ENCODE data around the gene ZNF560.

DNA sequence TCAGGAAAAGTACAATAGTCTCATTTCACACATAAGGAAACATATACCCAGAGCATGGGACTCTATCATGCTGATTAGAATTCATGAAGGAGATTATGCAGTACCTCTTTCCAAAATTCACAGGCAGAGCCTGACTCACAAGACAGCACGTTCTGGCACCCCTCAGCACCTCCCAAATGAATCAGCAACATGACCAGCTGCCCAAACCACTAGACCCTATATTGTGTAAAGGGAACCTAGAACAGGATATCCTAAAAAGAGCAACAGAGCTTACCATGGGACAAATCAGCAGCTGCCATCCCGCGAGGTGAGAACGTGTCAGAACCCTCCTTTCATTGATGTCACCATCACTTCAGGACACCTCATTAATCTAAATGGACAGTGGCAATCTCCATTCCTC, 37.5 kb upstream of the ZNF560 start:
- no peak for TF ChIP-seq POLR2A (IDR thresholded peaks at IDR 0.05)
- TF ChIP-seq, protein P1, sequence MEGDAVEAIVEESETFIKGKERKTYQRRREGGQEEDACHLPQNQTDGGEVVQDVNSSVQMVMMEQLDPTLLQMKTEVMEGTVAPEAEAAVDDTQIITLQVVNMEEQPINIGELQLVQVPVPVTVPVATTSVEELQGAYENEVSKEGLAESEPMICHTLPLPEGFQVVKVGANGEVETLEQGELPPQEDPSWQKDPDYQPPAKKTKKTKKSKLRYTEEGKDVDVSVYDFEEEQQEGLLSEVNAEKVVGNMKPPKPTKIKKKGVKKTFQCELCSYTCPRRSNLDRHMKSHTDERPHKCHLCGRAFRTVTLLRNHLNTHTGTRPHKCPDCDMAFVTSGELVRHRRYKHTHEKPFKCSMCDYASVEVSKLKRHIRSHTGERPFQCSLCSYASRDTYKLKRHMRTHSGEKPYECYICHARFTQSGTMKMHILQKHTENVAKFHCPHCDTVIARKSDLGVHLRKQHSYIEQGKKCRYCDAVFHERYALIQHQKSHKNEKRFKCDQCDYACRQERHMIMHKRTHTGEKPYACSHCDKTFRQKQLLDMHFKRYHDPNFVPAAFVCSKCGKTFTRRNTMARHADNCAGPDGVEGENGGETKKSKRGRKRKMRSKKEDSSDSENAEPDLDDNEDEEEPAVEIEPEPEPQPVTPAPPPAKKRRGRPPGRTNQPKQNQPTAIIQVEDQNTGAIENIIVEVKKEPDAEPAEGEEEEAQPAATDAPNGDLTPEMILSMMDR (IDR thresholded peaks at IDR 0.05), result no peak

Data from thyroid gland (tissue), 4 donors.